Testis (tissue), 3 donors: ENCODE measurements around the gene CDK14. TPM values are rescaled to one million over a fixed set of nuclear protein-coding genes. Genes with fewer than 3 reads are reported as not detected.

Source experiments
- DNase-seq: peaks from one replicate; pipeline ENCODE4 v3.0.0-alpha.2; 2019
- H3K27ac ChIP-seq, 2 donors: fragments of 200-600 bp; sonication (generic); one replicate each; pipeline ENCODE4 v1.5.1; 2019
- H3K27me3 ChIP-seq: fragments of 200-600 bp; sonication (generic); one replicate; pipeline ENCODE4 v1.5.1; 2019
- H3K36me3 ChIP-seq: fragments of 200-600 bp; sonication (generic); one replicate; pipeline ENCODE4 v1.5.1; 2017; ENCODE audit warnings: low read depth; ENCODE audit errors: missing control alignments
- H3K4me1 ChIP-seq: fragments of 200-600 bp; sonication (generic); one replicate; pipeline ENCODE4 v1.5.1; 2019
- H3K4me3 ChIP-seq, 2 donors: fragments of 200-600 bp; sonication (generic); one replicate each; pipeline ENCODE4 v1.5.1; 2017 to 2019
- H3K9me3 ChIP-seq: fragments of 200-600 bp; sonication (generic); one replicate; pipeline ENCODE4 v1.5.1; 2017
- CTCF ChIP-seq, 3 experiments: fragments of 450-650 bp in 2 of 3; fragments of 200-600 bp in 1 of 3; sonication (generic) in 1 of 3; IDR thresholded peaks; one replicate each; pipeline ENCODE4 v1.5.1; 2016 to 2019; ENCODE audit warnings: antibody characterized with exemption in 3 of 3, mild to moderate bottlenecking in 2 of 3, moderate library complexity in 1 of 3
- POLR2A ChIP-seq: fragments of 450-650 bp; IDR thresholded peaks from one replicate; pipeline ENCODE4 v1.6.1; 2017; ENCODE audit warnings: antibody characterized with exemption, mild to moderate bottlenecking, moderate library complexity
- WGBS, 2 donors: methylation state at CpG; one replicate each; pipeline ENCODE4 v1.1.5; 2018; 5-methylcytosine and 5-hydroxymethylcytosine counted together
- intact Hi-C: fragments of 100-400 bp; cut with DNase I; formaldehyde crosslinking; loops from one replicate; pipeline ENCODE4 v1.15.1; 2023; ENCODE audit warnings: low total_unique reads
- polyA plus RNA-seq: library from polyadenylated mRNA; stranded (reverse); fragments of 350-450 nt; fragmentation: Illumina TruSeq; extraction: RNeasy Lipid Tissue Mini Kit (QIAGEN cat#74804); gene quantifications from one replicate; pipeline ENCODE4 v1.2.3, GENCODE V29; 2014; ENCODE audit warnings: low read depth, low replicate concordance; ENCODE audit not compliant: insufficient read depth
- total RNA-seq, 2 donors: library from RNA; depleted of rRNA; stranded (reverse); fragments of >200 nt; gene quantifications; one replicate each; pipeline ENCODE4 v1.2.3, GENCODE V29; 2016

Gene CDK14
- total and polyA plus RNA-seq, 3 donors from 2014 or later = 18.9 to 22.7 (median 19.5) TPM

DNA sequence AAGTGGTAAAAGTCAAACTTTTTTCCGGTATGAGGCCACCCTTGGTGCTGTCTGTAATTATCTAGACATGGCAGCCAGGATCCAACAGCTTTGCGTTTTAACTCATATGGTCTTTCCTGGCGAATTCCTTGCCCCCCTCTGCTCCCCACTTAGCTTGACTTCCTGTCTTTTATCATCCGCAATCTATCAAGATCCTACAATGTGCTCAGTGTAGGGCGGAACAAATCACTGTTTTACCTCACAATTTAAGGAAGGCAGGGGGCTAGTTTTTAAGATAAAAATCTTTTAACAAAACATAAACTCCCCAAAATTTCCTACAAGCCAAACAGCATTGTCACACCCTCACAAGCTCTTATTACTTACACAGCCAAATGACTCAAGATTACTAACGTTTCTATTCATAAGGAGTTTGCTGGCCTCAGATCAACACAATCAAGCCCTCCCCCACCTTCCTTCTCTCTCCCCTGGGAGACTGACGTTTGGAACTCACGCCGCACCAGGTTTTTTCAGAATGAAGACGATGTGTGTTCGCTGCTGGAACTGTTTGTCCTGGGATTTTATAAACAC is 1.3 kb upstream of the CDK14 start:
- H3K9me3 ChIP-seq = no peaks in the 10 kb centered on the region
- H3K27me3 ChIP-seq = no peaks in the 10 kb centered on the region
- WGBS, 2 donors = 26 to 30% methylated on average over 11 of the region's 11 CpGs
- H3K4me3 ChIP-seq = peak overlapping the region in 1 of 2 donors; percentile 71
- no peak overlapping the region for H3K27ac ChIP-seq
- H3K4me1 ChIP-seq = no peaks in the 10 kb centered on the region
- H3K36me3 ChIP-seq = no peaks in the 10 kb centered on the region
- DNase-seq = peak; percentile 49
- TF ChIP-seq CTCF (IDR thresholded peaks at IDR 0.05) (no peak), POLR2A (no peak)
- intact Hi-C loops = no loop called here

DNA sequence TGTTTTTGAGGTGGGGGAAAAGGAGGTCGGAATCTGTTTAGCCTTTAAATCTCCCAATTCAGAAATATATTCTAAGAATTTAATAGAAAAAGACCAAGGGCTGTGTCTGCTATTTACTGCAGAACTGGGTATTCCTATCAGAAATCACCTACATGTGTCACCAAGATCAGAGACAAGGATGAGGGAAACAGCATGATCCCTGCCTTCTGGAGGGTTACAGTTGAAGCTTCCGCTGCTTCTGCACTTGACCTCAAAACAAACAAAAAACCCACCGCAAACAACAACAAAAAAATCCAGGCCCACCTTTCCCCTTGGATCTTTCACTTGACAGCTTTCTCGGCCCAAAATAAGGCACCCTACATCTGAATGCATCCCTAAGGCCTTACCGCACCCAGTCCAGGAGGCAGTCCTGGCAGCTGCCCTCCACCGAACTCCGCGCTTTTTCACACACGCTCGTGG is 750 bp upstream of the CDK14 start:
- H3K36me3 ChIP-seq = no peaks in the 10 kb centered on the region
- H3K27ac ChIP-seq = peak overlapping the region; percentile 25 to 82
- no peaks in the 10 kb centered on the region for H3K9me3 ChIP-seq
- intact Hi-C loops = no loop called here
- peak overlapping the region; percentile 69 to 71 for H3K4me3 ChIP-seq
- no peak for TF ChIP-seq CTCF (IDR thresholded peaks at IDR 0.05)
- TF ChIP-seq POLR2A = no peak
- DNase-seq = no peak
- WGBS, 2 donors = 10 to 11% methylated on average over 9 to 10 of the region's 10 CpGs
- no peaks in the 10 kb centered on the region for H3K4me1 ChIP-seq
- no peaks in the 10 kb centered on the region for H3K27me3 ChIP-seq

DNA sequence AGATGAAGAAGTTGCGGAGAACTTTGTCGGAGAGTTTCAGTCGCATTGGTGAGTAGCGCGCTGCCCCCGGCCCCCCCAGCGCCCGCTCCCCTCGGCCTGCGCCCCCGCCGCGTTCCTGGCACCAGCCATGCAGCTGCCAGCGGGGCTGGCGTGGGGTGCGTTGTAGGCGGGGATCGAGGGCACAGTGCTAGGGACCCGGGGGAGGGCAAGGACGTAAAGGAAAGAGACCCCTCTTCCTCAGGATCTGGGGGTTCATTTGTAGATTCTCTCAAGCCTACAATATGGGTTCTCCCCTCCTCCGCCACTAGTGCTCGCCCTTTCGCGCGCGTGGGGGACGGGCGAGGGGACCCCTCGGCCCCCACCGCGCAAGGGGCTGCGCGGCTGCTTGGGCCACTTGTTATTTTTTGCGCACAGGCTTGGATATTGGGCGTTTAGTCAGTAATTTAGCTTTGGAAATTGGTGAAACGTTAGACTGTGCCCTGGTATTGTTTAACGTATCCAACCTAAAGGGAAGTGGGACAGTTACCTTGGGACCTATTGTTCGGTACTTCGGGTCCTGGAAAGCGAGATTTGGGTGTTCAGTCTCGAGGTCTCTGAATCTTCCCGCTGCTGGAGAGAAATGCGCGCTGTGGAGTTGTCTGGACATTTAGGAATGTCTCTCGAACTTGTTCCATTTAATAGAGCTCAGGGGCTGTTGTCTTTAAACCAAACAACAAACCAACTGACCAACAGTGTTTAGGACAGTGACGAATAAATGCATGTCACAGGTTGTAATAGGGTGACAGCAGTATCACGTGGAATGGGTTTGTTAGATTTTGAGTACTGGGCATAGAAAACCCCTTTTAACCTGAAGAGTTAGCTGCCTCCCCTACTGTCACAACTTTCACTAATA is 796 bp downstream of the CDK14 start:
- H3K36me3 ChIP-seq = no peaks in the 10 kb centered on the region
- intact Hi-C loops = no loop called here

GRCh38 chr7:90597563-90598253 is 1.6 kb downstream of the CDK14 start:
- TF ChIP-seq CTCF (IDR thresholded peaks at IDR 0.05) (no peak), POLR2A (no peak)
- H3K4me3 ChIP-seq = peak overlapping the region; percentile 69 to 71
- no peaks in the 10 kb centered on the region for H3K9me3 ChIP-seq
- no peak overlapping the region for H3K27ac ChIP-seq
- intact Hi-C loops = no loop called here
- no peaks in the 10 kb centered on the region for H3K4me1 ChIP-seq
- no peaks in the 10 kb centered on the region for H3K36me3 ChIP-seq
- no peak for DNase-seq
- WGBS, 2 donors = 22 to 26% methylated on average over 10 of the region's 10 CpGs
- H3K27me3 ChIP-seq = no peaks in the 10 kb centered on the region

More for the DNA sequence above, 796 bp downstream of the CDK14 start:
- Histone ChIP-seq H3K4me3 (peak overlapping the region; percentile 69 to 71), H3K27ac (peak overlapping the region; percentile 40 to 82), H3K27me3 (no peaks in the 10 kb centered on the region), H3K4me1 (no peaks in the 10 kb centered on the region), H3K9me3 (no peaks in the 10 kb centered on the region)
- 1% methylated on average over 31 to 38 of the region's 47 CpGs for WGBS, 2 donors
- no peak for DNase-seq
- TF ChIP-seq CTCF (IDR thresholded peaks at IDR 0.05) (no peak), POLR2A (no peak)
